IPS DF 19.7 (cell line): Measurements from ENCODE around the gene FUZ.
A peak's percentile ranks its signal among the peaks of the same experiment; 100 is the strongest.

Experiments used
- DNase-seq: peaks from one replicate; pipeline ENCODE4 v3.0.0-alpha.2; 2013; ENCODE audit warnings: low read depth, low spot score

Gene FUZ, protein sequence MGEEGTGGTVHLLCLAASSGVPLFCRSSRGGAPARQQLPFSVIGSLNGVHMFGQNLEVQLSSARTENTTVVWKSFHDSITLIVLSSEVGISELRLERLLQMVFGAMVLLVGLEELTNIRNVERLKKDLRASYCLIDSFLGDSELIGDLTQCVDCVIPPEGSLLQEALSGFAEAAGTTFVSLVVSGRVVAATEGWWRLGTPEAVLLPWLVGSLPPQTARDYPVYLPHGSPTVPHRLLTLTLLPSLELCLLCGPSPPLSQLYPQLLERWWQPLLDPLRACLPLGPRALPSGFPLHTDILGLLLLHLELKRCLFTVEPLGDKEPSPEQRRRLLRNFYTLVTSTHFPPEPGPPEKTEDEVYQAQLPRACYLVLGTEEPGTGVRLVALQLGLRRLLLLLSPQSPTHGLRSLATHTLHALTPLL

DNA sequence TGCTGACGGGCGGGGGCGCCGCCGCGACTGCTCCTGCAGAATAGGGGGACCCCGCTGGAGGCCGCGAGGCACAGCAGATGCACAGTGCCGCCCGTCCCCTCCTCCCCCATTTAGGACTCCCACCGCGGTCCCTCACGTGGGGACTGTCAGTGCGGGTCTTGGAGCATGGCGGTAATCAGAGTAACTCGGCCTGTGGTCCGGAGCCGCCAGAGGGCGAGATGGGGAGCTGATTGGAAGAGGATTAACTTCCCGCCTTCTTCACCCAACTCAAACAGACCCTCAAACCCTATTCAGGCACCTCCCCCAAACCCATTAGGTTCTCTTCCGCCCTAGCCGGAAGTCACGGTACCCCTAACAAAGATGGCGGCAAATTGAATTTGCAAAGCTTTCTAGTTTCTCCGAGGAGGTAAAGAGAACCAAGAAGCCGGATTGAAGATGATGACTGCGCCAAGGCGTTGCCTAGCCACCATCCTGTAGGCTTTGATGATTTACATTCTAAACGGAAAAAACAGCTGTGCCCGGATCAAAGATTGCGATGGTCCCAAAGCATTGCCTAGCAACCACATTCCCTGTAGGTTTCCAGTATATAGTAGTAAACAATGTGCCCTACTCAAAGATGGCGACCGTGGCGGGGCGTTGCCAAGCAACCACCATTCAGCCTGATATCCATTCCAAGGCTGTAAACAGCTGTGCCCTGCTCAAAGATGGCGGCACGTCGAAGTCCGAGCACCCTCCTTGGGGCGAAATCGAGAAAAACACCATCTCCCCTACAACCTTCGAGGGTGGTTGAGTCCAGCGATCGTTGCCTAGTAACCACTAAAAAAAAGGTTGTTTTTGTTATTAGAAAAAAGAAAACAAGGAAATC is at the start of gene FUZ:
Gene FUZ (minus strand): TSS at position 296 of the 865 bp plus-strand sequence. CDS start 186 bp downstream, at position 110.
- DNase-seq: peak; percentile 99

DNA sequence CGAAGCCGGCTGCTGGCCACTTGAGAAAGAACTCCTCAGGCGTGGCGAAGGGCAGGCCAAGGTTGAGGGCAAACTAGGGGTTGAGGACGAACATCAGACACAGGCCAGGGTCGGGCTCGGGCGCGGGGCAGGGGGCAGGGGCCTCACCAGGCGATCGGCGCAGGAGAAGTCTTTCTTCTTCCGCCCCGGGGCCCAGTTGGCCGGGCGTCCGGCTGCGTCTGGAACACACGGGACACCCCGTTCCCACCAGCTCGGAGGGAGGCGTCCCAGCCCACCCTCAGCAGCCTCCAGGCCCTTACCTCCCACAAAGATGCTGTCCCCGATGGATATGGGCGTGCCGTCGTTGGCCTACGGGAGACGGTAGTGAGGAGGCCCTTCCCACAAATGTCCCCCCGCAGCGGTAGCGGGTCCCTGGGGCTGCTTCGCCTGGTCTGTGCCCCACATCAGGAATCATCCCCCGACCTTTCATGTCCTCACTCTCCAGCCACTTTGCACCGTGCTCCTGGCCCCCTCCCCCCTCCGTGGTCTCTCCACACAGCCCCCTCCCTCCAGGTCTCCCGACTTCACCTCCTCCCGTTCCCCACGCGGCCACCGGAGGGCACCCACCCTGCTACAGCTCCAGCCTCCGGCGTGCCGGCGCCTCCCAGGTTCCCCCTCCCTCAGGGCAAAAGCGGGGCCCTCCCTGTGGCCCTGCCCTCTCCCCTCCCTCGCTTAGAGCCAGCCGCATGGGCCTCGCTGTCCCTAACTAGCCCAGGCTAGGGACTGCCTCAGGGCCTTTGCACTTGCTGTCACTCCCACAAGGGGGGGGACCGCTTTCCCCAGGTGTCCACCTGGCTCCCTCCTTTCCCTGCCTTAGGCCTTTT is 49.5 kb upstream of the FUZ start:
- no peak for DNase-seq

DNA sequence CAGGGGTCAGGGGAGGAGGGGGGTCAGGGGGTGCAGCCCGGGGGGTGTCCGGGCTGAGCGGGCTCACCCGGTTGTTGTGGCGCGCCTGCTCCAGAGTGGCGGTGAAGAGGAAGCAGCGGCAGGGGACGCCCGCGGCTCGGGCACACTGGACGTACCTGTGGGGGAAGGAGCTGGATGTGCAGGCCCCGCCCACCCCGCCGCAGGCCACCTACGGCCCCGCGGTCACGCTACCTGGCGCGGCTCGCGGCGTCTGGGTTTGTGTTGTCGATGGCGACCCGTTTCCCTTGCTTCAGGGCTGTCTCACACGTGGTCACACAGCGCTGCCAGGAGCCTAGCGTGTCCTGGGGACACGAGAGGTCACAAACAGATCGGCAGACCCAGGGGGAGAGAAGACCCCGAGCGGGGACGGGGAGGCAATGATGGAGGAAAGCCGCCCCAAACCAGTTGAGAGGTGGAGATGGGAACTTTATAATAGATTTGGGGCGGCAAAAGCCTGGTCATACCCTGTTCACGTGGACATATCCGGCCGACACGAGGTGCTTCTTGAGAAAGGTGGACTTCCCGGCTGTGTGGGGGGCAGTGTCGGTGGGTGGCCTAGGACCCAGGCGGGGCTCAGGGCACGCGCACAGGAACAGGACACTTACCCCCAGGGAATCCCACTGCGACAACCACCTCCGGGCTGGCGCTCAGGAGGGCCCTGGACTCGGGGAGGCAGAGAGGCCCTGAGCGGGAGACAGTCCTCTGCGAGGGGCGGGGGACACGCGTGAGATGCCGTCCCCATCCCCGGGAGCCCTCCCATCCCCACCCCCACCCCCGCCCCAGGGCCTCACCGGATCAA is 48.7 kb upstream of the FUZ start:
- DNase-seq: no peak

DNA sequence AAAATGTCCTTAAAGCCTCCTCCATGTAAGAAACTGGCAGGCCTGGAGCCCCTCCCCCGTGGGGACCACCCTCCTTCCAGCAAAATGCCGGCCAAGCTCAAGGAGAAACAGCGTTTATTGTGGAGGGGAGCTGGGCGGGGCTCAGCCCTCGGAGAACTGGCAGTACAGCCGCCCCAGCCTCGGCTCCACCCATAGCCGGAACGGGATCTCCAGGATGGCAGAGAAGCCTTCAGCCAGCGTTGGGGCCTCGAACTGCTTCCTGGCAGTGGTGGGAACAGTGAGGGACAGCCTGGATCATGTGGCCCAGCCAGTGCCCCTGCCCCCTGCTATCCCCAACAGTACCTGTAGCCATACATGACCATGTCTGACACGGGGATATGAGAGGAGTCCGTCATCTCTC is 48.0 kb upstream of the FUZ start:
- DNase-seq: no peak

DNA sequence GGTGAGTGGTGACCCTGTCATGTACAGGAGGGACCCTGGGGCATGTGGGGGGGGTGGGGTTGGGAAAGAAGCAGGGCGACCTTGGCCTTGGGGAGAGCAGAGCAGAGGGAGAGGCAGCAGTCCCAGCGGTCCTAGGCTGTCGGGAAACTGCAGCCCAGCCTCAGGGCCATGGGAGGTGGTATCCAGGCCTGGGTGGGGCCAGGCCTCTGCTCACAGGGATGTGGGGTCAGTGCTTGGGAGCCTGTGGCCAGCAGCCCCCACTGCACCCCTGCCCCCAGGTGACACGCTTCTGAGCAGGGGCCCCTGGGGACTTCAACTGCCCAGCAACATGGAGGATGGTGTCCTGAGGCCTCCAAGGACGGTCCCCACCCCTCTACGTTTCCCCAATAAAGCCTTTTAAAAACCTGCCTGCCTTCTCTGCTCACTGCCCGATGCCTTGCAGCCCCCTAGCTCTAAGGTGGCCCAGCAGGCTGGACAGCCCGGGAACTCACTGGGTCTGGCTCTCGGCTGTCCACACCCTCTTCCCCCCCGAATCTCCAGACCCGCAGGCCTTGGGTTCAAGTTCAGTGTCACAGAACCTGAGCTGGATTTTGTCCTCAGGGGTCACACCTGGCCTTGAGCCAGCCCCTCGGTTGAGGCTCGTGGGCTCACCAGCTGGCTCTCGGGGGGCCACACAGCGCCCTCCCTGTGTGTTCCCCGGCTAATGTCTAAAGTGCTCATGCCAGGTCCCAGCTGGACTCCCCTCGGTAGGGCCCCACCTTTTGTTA is 47.4 kb upstream of the FUZ start:
- no peak for DNase-seq

DNA sequence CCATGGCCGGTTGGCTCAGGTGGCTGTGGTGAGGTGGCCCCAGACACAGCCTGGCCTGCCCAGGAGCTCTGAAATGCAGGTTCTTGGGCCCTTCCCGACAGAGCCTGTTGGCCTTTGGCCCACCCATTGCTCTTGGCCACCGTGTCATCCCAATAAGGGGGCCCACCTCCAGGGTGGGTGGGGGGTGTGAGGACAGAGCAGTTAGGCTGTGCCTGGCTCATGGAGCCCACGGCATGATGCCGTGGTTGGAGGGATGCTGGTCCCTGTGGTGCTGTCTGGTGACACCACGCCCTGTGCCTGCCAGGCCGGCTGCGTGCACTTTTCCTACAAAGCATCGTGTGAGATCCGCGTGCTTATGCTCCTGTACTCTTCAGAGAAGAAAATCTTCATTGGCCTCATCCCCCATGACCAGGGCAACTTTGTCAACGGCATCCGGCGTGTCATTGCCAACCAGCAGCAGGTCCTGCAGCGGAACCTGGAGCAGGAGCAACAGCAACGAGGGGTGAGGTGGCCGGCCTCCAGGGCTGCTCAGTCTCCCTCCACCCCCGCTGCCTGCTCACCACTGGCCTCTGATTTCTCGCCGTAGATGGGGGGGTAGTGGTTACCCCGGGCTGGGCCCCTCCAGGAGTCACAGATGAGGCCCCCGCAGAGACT is 46.7 kb upstream of the FUZ start:
- DNase-seq: no peak

DNA sequence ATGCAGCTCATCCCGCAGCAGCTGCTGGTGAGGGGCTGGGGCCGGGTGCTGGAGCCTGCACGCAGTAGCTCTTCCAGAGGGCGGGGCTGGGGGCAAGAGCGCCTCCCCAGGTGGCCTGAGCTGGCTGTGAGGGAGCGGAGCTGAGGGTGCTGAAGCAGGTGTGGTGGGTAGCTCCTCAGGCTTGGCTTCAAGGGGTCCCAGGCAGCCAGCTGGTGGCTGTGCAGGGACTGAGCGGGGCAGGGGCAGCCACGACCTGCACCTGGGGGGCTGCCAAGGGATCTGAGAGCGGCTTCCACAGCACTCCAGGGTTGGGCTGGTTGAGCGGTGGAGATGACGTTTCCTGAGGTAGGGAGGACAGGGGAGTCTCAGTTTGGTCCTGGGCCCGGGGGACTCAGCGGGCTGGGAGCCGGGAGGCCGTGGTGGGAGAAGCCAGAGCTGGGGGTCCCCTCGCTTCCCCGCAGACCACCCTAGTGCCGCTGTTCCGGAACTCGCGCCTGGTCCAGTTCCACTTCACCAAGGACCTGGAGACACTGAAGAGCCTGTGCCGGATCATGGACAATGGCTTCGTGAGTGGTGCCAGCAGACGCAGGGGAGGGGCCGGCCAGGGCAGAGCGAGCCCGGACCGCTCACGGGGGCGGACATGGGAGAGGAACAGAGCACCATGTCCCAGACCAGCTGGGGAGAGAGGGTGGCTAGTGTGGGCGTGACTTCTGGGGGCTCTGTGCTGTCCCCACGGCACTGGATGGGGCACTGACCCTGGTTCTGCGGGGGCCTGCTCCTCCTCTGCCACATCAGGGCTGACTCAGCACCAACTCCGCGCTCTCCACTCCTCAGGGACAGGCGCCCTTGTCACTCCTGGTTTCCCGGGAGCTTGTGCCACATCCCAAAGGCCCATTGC is 45.2 kb upstream of the FUZ start:
- no peak for DNase-seq

DNA sequence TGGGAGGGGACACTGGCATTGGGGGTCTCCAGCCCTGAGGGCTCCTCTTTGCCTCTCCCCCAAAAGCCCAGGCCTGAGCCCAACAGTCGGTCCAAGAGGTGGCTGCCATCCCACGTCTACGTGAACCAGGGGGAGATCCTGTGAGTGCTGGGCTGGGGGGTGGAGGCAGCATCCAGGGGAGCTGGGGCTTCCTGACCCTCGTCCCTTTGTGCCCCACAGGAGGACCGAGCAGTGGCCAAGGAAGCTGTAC is 44.7 kb upstream of the FUZ start:
- no peak for DNase-seq

DNA sequence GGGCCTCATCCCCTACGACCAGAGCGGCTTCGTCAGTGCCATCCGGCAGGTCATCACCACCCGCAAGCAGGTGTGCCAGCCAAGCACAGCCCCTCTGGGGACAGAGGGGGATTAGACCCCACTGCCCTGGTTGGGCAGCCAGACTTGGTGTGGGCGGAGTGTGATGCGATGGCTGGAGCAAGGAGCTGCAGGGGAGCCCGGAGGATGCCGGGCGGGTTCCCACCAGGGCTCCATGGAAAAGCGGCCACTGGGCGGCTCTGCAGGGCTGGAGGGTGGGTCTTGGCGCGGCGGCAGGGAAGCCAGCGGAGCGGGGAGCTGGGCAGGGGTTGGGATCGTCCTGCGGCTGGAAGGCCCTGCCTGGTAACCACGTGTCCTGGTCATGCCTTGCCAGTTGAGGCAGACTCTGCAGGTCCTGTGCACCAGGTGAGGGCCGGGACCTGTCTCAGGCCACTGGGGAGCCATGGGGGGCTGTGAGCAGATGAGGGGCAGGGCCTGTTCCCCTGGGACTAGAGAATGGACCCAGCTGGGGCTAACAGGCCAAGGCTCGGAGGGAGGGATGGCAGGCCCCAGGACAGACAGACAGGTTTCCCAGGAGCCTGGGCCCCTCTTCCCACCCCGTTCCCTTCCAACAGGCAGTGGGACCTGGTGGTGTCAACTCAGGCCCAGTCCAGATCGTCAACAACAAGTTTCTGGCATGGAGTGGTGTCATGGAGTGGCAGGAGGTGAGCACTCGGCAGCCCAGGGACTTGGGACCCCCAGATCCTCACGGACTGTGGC is 44.2 kb upstream of the FUZ start:
- DNase-seq: no peak

DNA sequence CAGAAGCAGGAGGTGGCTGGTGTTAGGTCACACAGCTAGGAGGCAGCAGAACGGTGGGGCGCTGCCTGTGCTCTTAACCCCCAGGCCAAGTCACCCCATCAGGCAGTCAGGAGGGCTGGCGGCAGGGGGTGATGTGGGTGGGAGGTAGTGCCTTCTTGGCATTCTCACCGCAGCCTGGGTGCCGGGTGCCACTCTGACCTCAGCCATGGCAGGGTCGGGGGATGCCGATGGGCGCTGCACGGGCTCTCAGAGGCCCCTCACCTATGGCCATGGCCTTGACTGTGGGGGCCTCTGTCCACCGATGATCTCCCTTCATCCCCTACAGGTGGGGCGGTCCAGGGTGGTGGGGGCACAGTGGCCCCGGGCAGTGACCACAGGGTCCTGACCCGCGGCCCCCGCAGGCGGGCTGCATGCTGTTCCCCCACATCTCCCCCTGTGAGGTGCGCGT is 43.5 kb upstream of the FUZ start:
- no peak for DNase-seq

DNA sequence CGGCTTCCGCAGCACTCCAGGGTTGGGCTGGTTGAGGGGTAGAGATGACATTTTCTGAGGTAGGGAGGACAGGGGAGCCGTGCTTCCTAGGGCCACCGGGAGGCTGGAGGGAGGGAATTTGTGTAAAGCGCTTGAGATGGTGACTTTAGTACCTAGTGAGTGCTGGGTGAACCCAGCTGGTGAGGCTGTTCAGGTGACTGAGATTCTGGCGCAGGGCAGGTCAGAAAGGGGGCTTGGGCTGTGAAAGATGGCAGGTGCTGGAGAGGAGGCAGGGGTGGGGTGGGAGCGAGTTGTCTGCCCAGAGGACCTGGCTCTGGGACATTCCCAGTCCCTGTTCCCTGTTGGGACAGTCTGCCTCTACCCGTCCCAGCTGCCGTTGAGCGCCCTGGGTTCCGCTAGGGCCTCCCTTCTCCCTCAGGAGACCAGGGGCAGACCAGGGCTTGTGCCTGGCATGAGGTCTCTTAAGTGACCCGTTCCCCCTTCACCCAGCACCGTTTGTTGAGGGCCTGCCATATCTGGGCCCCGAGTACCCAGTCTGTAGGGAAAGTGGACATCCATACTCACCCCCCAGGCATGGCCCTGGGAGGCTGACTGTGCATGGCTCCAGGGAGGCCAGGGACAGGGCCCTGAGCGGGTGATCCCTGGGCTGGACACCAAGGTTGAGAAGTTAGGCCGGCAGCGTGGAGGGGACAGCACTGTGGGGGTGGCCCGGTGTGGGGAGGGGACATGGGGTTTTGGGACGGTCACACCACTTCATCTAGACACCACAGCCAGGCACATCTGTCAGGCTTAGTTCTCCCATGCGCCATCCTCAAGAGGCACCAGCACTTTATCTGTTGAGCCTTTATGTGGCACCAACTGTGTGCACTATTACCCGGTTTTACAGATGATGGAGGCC is 42.8 kb upstream of the FUZ start:
- no peak for DNase-seq

DNA sequence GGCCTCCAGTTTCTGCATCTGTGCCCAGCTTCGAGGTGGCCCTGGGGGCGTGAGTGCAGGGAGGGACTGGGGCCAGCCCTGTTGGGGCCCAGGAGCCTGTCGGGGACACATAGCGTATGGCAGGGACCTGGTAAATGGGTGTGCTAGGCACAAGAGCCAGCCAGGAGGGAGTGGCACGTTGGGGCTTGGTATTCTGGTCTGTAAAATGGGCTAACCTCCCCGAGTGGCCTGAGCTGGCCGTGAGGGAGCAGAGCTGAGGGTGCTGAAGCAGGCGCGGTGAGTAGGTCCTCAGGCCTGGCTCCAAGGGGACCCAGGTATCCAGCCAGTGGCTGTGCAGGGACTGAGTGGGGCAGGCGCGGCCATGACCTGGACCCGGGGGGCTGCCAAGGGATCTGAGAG is 42.2 kb upstream of the FUZ start:
- DNase-seq: no peak

DNA sequence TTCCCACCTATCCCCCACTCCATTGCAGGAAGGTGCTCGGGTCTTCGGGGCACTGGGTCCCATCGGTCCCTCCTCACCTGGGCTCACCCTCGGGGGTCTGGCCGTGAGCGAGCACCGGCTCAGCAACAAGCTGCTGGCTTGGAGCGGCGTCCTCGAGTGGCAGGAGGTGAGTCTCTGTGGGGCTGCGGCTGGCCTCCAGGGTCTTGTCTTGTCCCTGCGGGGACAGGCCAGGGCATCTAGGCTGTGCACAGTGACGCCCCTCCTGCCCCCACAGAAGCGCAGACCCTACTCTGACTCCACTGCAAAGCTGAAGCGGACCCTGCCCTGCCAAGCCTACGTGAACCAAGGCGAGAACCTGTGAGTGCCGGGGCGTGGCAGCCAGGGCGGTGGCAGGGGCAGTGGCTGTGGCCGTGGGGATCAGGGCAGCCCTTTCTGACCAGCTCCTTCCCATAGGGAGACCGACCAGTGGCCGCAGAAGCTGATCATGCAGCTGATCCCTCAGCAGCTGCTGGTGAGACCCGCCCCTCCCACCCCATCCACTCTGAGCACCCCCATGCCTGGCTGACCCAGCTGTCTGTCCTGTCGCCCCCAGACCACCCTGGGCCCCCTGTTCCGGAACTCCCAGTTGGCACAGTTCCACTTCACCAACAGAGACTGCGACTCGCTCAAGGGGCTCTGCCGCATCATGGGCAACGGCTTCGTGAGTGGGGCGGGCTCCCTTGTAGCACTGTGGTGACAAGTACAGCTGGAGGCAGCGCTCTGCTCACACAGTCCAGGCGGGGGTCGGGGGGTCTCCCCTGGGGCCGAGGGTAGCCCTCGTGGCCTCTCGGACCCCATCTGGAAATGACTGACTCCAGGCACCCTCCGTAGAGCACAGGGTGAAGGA is 41.5 kb upstream of the FUZ start:
- DNase-seq: no peak

DNA sequence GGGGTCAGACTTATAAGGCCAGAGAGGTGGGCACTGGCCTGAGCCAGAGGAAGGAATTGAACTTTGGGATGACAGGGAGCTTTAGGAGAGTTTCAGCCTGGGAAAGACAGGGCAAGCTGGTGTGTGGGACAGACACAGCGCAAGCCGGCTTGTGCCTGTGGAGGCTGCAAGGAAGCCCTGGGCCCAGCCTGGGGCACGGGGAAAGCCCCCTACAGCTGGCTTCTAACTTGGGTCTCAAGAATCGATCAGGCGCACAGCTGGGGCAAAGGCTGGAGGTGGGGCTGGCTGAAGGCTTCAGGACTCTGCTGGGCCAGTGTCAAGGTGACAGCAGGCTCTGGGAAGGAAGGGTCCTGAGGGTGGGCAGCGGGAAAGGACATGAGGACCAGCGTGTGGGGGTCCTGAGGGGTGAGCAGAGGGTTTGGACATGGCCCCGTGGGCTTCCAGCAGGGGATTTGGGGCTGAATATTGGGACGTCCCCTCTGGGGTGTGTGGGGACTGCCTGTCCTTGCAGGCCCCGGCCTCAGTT is 40.8 kb upstream of the FUZ start:
- DNase-seq: no peak

DNA sequence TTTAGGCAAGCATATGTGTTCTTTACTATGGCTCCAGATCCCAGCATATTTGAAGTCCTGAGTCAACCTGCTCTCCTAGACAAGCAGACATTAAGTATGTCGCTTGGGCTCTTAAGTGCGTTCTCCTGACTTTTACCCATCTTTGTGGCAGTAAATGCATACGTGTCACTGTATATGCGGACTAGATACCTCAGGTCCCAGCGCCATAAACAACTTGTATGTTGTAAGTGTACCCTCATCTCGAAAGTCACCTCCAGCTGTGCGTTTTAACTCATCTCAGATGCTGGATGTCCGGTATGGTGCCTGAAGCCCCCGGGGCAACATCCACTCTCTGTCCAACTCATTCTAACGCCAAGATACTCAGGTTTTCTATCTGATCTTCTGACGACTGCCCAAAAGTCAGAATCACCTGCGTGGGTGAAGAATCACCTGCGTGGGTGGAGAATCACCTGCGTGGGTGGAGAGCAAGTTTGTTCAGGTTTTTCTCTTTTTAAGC is 39.6 kb upstream of the FUZ start:
- DNase-seq: no peak
